ENCODE results near the gene STAT1. TPM values are rescaled to one million over a fixed set of nuclear protein-coding genes. Genes with fewer than 3 reads are reported as not detected.
"Not testable (repeated sequence)": the region's sequence is repeated elsewhere in the genome, so short reads cannot be mapped to it uniquely, and the experiment has no call there.

The STAT1 gene
- total and polyA plus RNA-seq, 12 donors, result 8.9 to 438 (median 48.6) TPM

GRCh38 chr2:190996947-190997346, 17.0 kb downstream of the STAT1 start:
- DNase-seq (no peak), ATAC-seq (peak in 3 of 8 donors; percentile 29 to 62 (median 42))
- peaks cover 0 to 24% (median 0%) of the 10 kb centered on the region in 9 donors for H3K4me1 ChIP-seq
- peaks cover 0 to 100% (median 88%) of the 10 kb centered on the region in 9 donors for H3K36me3 ChIP-seq
- no peak overlapping the region for H3K4me3 ChIP-seq
- no peaks in the 10 kb centered on the region for H3K27me3 ChIP-seq
- no peak overlapping the region for H3K27ac ChIP-seq
- no peak for TF ChIP-seq CTCF (IDR thresholded peaks at IDR 0.05)
- no peaks in the 10 kb centered on the region for H3K9me3 ChIP-seq
- intact Hi-C loops (cut with DNase I), result loop anchor here in 2 of 10 donors (10.0 kb wide), 2 partner anchors 142 to 212 kb away; no protein-coding TSS in a partner anchor
- 83 to 86% methylated on average over 5 of the region's 5 CpGs for WGBS, 2 donors

- Histone ChIP-seq H3K4me1 (peaks cover 0 to 24% (median 0%) of the 10 kb centered on the region in 9 donors), H3K4me3 (no peak overlapping the region), H3K9me3 (no peaks in the 10 kb centered on the region), H3K27ac (no peak overlapping the region), H3K27me3 (no peaks in the 10 kb centered on the region), H3K36me3 (peaks cover 0 to 100% (median 85%) of the 10 kb centered on the region in 9 donors)
- ATAC-seq (peak in 6 of 8 donors; percentile 41 to 78 (median 56)), DNase-seq (no peak)
- peak; percentile 24 to 64 (median 60) for TF ChIP-seq CTCF (IDR thresholded peaks at IDR 0.05)
- WGBS, 2 donors, result 68 to 77% methylated on average over 5 of the region's 5 CpGs
- intact Hi-C loops (cut with DNase I), result loop anchor here in 2 of 10 donors (10.0 kb wide), 2 partner anchors 142 to 212 kb away; no protein-coding TSS in a partner anchor
Measured at GRCh38 chr2:190996338-190996946, 17.5 kb downstream of the STAT1 start.

GRCh38 chr2:190995315-190995714, 18.7 kb downstream of the STAT1 start:
- DNase-seq, H3K9me3 ChIP-seq, H3K27me3 ChIP-seq, ATAC-seq, H3K4me3 ChIP-seq, H3K27ac ChIP-seq: not testable (repeated sequence)
- intact Hi-C loops (cut with DNase I), result loop anchor here in 2 of 10 donors (10.0 kb wide), 2 partner anchors 141 to 211 kb away; no protein-coding TSS in a partner anchor
- WGBS, 2 donors, result 94% methylated on average over 3 of the region's 3 CpGs
- Histone ChIP-seq H3K4me1 (peaks cover 0 to 14% (median 0%) of the 10 kb centered on the region in 9 donors), H3K36me3 (peaks cover 0 to 100% (median 84%) of the 10 kb centered on the region in 9 donors)

- H3K27me3 ChIP-seq, result no peaks in the 10 kb centered on the region
- ATAC-seq (no peak), DNase-seq (no peak)
- WGBS, 2 donors, result 95 to 98% methylated on average over 7 of the region's 7 CpGs
- peaks cover 2 to 100% (median 86%) of the 10 kb centered on the region in 9 donors for H3K36me3 ChIP-seq
- TF ChIP-seq CTCF (IDR thresholded peaks at IDR 0.05), result no peak
- peaks cover 0 to 7% (median 0%) of the 10 kb centered on the region in 9 donors for H3K4me1 ChIP-seq
- no peak overlapping the region for H3K4me3 ChIP-seq
- intact Hi-C loops (cut with DNase I), result loop anchor here in 2 of 10 donors (10.0 kb wide), 2 partner anchors 139 to 209 kb away; no protein-coding TSS in a partner anchor
- no peaks in the 10 kb centered on the region for H3K9me3 ChIP-seq
- H3K27ac ChIP-seq, result no peak overlapping the region
Measured at GRCh38 chr2:190994148-190994547, 19.8 kb downstream of the STAT1 start.

- Histone ChIP-seq H3K9me3 (no peaks in the 10 kb centered on the region), H3K36me3 (peaks cover 0 to 100% (median 86%) of the 10 kb centered on the region in 9 donors), H3K27me3 (no peaks in the 10 kb centered on the region), H3K4me3 (no peak overlapping the region), H3K27ac (no peak overlapping the region), H3K4me1 (peaks cover 0 to 7% (median 0%) of the 10 kb centered on the region in 9 donors)
- no peak for TF ChIP-seq CTCF (IDR thresholded peaks at IDR 0.05)
- ATAC-seq, result no peak
- intact Hi-C loops (cut with DNase I), result loop anchor here in 2 of 10 donors (10.0 kb wide), 2 partner anchors 138 to 208 kb away; no protein-coding TSS in a partner anchor
- DNase-seq, result no peak
- WGBS, 2 donors, result 94% methylated on average over 6 of the region's 6 CpGs
Measured at GRCh38 chr2:190993292-190993643, 20.7 kb downstream of the STAT1 start.
